HL-60 (cell line): Measurements from ENCODE around the gene FOXI3.
"Not testable (repeated sequence)": the region's sequence is repeated elsewhere in the genome, so short reads cannot be mapped to it uniquely, and the experiment has no call there.

Experiments
- DNase-seq, 2 experiments: peaks; one replicate each; pipeline ENCODE4 v3.0.0-alpha.2; 2010 to 2020; ENCODE audit warnings: low read depth in 1 of 2, low spot score in 1 of 2
- H3K27ac ChIP-seq: fragments of 250-450 bp; sonication (Bioruptor Pico); replicated peaks from 2 replicates; pipeline ENCODE4 v1.5.1; 2020; ENCODE audit warnings: mild to moderate bottlenecking, moderate library complexity
- H3K27me3 ChIP-seq: fragments of 250-450 bp; sonication (Bioruptor Pico); 2 replicates; pipeline ENCODE4 v1.5.1; 2021; ENCODE audit warnings: mild to moderate bottlenecking, moderate library complexity; ENCODE audit not compliant: insufficient read depth, poor library complexity, severe bottlenecking
- H3K4me3 ChIP-seq: replicated peaks from 2 replicates; pipeline ENCODE4 v1.5.1; 2011; ENCODE audit warnings: mild to moderate bottlenecking, control low read depth, low read length; ENCODE audit not compliant: insufficient read depth
- CTCF ChIP-seq: IDR thresholded peaks from one replicate; pipeline ENCODE4 v1.5.1; 2011; ENCODE audit warnings: low read length, control low read depth, inconsistent platforms; ENCODE audit not compliant: insufficient read depth
- GABPA ChIP-seq: IDR thresholded peaks from 2 replicates; pipeline ENCODE4 v1.6.1; 2012; ENCODE audit warnings: low read depth
- POLR2AphosphoS5 ChIP-seq: IDR thresholded peaks from 2 replicates; pipeline ENCODE4 v1.6.1; 2012; ENCODE audit warnings: low read depth
- REST ChIP-seq: IDR thresholded peaks from 2 replicates; pipeline ENCODE4 v1.6.1; 2012; ENCODE audit warnings: low read depth; ENCODE audit not compliant: insufficient replicate concordance
- SPI1 ChIP-seq: IDR thresholded peaks from 2 replicates; pipeline ENCODE4 v1.6.1; 2012; ENCODE audit warnings: low read depth, mild to moderate bottlenecking, borderline replicate concordance

FOXI3 gene

GRCh38 chr2:88416016-88416663 lies 36.4 kb downstream of the FOXI3 start:
- no peaks in the 10 kb centered on the region for H3K27me3 ChIP-seq
- H3K4me3 ChIP-seq: no peak overlapping the region
- DNase-seq: no peak
- H3K27ac ChIP-seq: no peak overlapping the region
- no peak for TF ChIP-seq REST
- TF ChIP-seq SPI1: no peak
- TF ChIP-seq POLR2AphosphoS5: no peak
- TF ChIP-seq GABPA: no peak
- TF ChIP-seq CTCF: no peak

- H3K27ac ChIP-seq, H3K27me3 ChIP-seq, DNase-seq, H3K4me3 ChIP-seq: not testable (repeated sequence)
Measured at GRCh38 chr2:88408870-88409269, 43.6 kb downstream of the FOXI3 start.

GRCh38 chr2:88400037-88400767 lies 52.3 kb downstream of the FOXI3 start:
- TF ChIP-seq CTCF (no peak), POLR2AphosphoS5 (no peak), REST (no peak), SPI1 (no peak), GABPA (no peak)
- Histone ChIP-seq H3K27ac (no peak overlapping the region), H3K4me3 (no peak overlapping the region), H3K27me3 (no peaks in the 10 kb centered on the region)
- no peak for DNase-seq

- H3K27me3 ChIP-seq: no peaks in the 10 kb centered on the region
- no peak for DNase-seq
- no peak overlapping the region for H3K27ac ChIP-seq
- TF ChIP-seq POLR2AphosphoS5: no peak
- TF ChIP-seq SPI1: no peak
- TF ChIP-seq GABPA: no peak
- no peak for TF ChIP-seq CTCF
- no peak for TF ChIP-seq REST
- no peak overlapping the region for H3K4me3 ChIP-seq
Measured at GRCh38 chr2:88398180-88398579, 54.3 kb downstream of the FOXI3 start.
